ENCODE data around the gene LGI2. TPM values are rescaled to one million over a fixed set of nuclear protein-coding genes. Genes with fewer than 3 reads are reported as not detected.

The LGI2 gene
- total RNA-seq, 1 experiment from 2014 or later = 1.4 TPM

DNA sequence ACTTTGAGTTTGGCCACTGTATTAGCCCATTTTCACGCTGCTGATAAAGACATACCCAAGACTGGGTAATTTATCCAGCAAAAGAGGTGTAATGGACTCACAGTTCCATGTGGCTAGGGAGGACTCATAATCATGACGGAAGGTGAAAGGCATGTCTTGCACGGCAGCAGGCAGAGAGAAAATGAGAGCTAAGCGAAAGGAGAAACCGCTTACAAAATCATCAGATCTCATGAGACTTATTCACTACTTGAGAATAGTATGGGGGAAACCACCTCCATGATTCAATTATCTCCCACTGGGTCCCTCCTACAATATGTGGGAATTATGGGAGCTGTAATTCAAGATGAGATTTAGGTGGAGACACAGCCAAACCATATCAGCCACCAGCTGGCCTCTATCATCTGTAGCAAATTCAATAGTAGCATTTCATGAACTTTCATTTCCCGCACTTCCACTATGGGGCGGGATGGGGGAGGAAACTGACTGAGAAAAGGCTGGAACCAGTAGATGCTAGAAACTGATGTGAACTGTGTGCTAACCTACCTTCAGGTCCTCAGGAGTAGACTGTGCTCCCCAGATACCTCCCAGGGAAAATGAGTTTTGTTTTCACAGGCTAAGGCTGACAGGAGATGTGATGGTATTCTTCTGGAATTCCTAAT lies 35.3 kb upstream of the LGI2 start:
- Histone ChIP-seq H3K23ac (ENCODE audit: insufficient read length, low read depth, low read length) (no peak overlapping the region), H2BK120ac (ENCODE audit: low read depth, low read length, poor library complexity, severe bottlenecking) (no peak overlapping the region), H4K5ac (ENCODE audit: insufficient read length, low read depth, low read length) (no peak overlapping the region), H3K18ac (ENCODE audit: insufficient read length, low read depth, low read length) (no peak overlapping the region), H3K56ac (ENCODE audit: insufficient read length, low read depth, low read length) (no peak overlapping the region), H3K27ac (ENCODE audit: insufficient read length, low read depth, low read length) (no peak overlapping the region), H4K91ac (ENCODE audit: insufficient read length, low read depth, low read length) (no peak overlapping the region), H3K14ac (ENCODE audit: insufficient read depth, low read length) (no peak overlapping the region), H3T11ph (ENCODE audit: low read length) (no peak overlapping the region), H2BK12ac (ENCODE audit: insufficient read length, low read depth, low read length) (no peak overlapping the region), H3K79me2 (ENCODE audit: insufficient read depth, low read length) (no peaks in the 10 kb centered on the region), H2AK5ac (ENCODE audit: insufficient read length, low read length) (no peak overlapping the region), H3K4me1 (ENCODE audit: insufficient read depth, low read length) (peaks cover 22% of the 10 kb centered on the region), H3K23me2 (ENCODE audit: insufficient read length, low read depth, low read length, poor library complexity, severe bottlenecking) (no peaks in the 10 kb centered on the region), H2AFZ (ENCODE audit: low read length) (no peak overlapping the region), H2BK5ac (ENCODE audit: insufficient read length, low read length) (no peak overlapping the region), H3K4me2 (ENCODE audit: insufficient read depth, insufficient read length, low read length) (no peak overlapping the region), H3K4ac (ENCODE audit: low read depth, low read length) (no peak overlapping the region), H2BK15ac (ENCODE audit: low read depth, low read length) (no peak overlapping the region), H3K27me3 (ENCODE audit: insufficient read depth, low read length) (no peaks in the 10 kb centered on the region), H3K9ac (ENCODE audit: extremely low read depth, insufficient read length, low read length) (no peak overlapping the region), H3K79me1 (ENCODE audit: insufficient read depth, low read depth, low read length, poor library complexity, severe bottlenecking) (no peaks in the 10 kb centered on the region), H3K9me3 (ENCODE audit: control insufficient read depth, low read depth, low read length) (no peaks in the 10 kb centered on the region), H4K8ac (replicated peaks; ENCODE audit: insufficient read length, low read depth, low read length) (no peak overlapping the region), H4K20me1 (ENCODE audit: control insufficient read depth, insufficient read depth, insufficient read length) (no peaks in the 10 kb centered on the region), H2BK20ac (ENCODE audit: low read depth, low read length, poor library complexity, severe bottlenecking) (no peak overlapping the region)
- Mint-ChIP-seq H3K27me3 (ENCODE audit: low read depth) (peaks cover 2% of the 10 kb centered on the region; the same call in 1 of the 2 replicates), H3K27ac (no peak overlapping the region; a peak in 1 of 7 replicates), H3K4me1 (peaks cover 44 to 51% of the 10 kb centered on the region in 2 experiments), H3K36me3 (ENCODE audit: insufficient read depth in 1 of 3, low read depth in 3 of 3) (no peaks in the 10 kb centered on the region; a peak in 1 of 7 replicates), H3K9me3 (no peaks in the 10 kb centered on the region), H3K4me3 (no peak overlapping the region)
- no peak for DNase-seq
- WGBS (ENCODE audit: extremely low coverage, insufficient read length, low lambda C conversion rate) = no CpG with 5 or more reads among the region's 7 CpGs
- TF ChIP-seq, protein P1, sequence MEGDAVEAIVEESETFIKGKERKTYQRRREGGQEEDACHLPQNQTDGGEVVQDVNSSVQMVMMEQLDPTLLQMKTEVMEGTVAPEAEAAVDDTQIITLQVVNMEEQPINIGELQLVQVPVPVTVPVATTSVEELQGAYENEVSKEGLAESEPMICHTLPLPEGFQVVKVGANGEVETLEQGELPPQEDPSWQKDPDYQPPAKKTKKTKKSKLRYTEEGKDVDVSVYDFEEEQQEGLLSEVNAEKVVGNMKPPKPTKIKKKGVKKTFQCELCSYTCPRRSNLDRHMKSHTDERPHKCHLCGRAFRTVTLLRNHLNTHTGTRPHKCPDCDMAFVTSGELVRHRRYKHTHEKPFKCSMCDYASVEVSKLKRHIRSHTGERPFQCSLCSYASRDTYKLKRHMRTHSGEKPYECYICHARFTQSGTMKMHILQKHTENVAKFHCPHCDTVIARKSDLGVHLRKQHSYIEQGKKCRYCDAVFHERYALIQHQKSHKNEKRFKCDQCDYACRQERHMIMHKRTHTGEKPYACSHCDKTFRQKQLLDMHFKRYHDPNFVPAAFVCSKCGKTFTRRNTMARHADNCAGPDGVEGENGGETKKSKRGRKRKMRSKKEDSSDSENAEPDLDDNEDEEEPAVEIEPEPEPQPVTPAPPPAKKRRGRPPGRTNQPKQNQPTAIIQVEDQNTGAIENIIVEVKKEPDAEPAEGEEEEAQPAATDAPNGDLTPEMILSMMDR (conservative IDR thresholded peaks at IDR 0.05) = no peak
